ENCODE results near the gene ASPSCR1.

Gene ASPSCR1

GRCh38 chr17:82001571-82002056 is 24.2 kb downstream of the ASPSCR1 start:
- no peak for DNase-seq

GRCh38 chr17:82003411-82004381 is 26.3 kb downstream of the ASPSCR1 start:
- DNase-seq, result no peak

- no peak for DNase-seq
Measured at GRCh38 chr17:82004517-82005455, 27.4 kb downstream of the ASPSCR1 start.

GRCh38 chr17:82005701-82006348 is 28.4 kb downstream of the ASPSCR1 start:
- no peak for DNase-seq

GRCh38 chr17:82006468-82007227 is 29.2 kb downstream of the ASPSCR1 start:
- no peak for DNase-seq

- DNase-seq, result no peak
Measured at GRCh38 chr17:82007228-82007494, 29.7 kb downstream of the ASPSCR1 start.

GRCh38 chr17:82007495-82008257 is 30.2 kb downstream of the ASPSCR1 start:
- no peak for DNase-seq

- DNase-seq, result no peak
Measured at GRCh38 chr17:82008258-82008940, 31.0 kb downstream of the ASPSCR1 start.

GRCh38 chr17:82008941-82009405 is 31.5 kb downstream of the ASPSCR1 start:
- DNase-seq, result no peak

- no peak for DNase-seq
Measured at GRCh38 chr17:82009413-82009812, 32.0 kb downstream of the ASPSCR1 start.

GRCh38 chr17:82010575-82011525 is 33.4 kb downstream of the ASPSCR1 start:
- no peak for DNase-seq

GRCh38 chr17:82011617-82012187 is 34.3 kb downstream of the ASPSCR1 start:
- no peak for DNase-seq

- no peak for DNase-seq
Measured at GRCh38 chr17:82012261-82012639, 34.8 kb downstream of the ASPSCR1 start.

- DNase-seq, result no peak
Measured at GRCh38 chr17:82012640-82013295, 35.3 kb downstream of the ASPSCR1 start.

GRCh38 chr17:82013341-82013740 is 35.9 kb downstream of the ASPSCR1 start:
- no peak for DNase-seq

- DNase-seq, result no peak
Measured at GRCh38 chr17:82013772-82014321, 36.4 kb downstream of the ASPSCR1 start.

- DNase-seq, result no peak
Measured at GRCh38 chr17:82014432-82014831, 37.0 kb downstream of the ASPSCR1 start.

GRCh38 chr17:82014971-82015310 is 37.5 kb downstream of the ASPSCR1 start:
- DNase-seq, result no peak
